GM23338 (cell line): Measurements from ENCODE around the gene TMEM231. TPM values are rescaled to one million over a fixed set of nuclear protein-coding genes. Genes with fewer than 3 reads are reported as not detected.

Experiments used
- ATAC-seq: fragments of 200-7000 bp; cut with Tn5 transposase; 3 replicates; pipeline ENCODE4 v1.9.1; 2020
- DNase-seq: peaks from one replicate; pipeline ENCODE4 v3.0.0-alpha.2; 2015; ENCODE audit warnings: low spot score
- H2AFZ ChIP-seq: fragments of 200-600 bp; sonication (generic); 2 replicates; pipeline ENCODE4 v1.8.0; 2016; ENCODE audit warnings: antibody characterized with exemption, mild to moderate bottlenecking, moderate library complexity
- H3F3A ChIP-seq: fragments of 200-600 bp; sonication (generic); replicated peaks from 2 replicates; pipeline ENCODE4 v1.8.0; 2017; ENCODE audit warnings: antibody characterized with exemption, mixed run types, low read depth
- H3K27ac ChIP-seq: fragments of 200-600 bp; sonication (generic); 2 replicates; pipeline ENCODE4 v1.6.1; 2016; ENCODE audit warnings: low read depth
- H3K27me3 ChIP-seq: fragments of 200-600 bp; sonication (generic); 2 replicates; pipeline ENCODE4 v1.8.0; 2016; ENCODE audit warnings: mild to moderate bottlenecking, mixed run types, moderate library complexity; ENCODE audit not compliant: insufficient read depth
- H3K36me3 ChIP-seq: fragments of 200-600 bp; sonication (generic); 2 replicates; pipeline ENCODE4 v1.8.0; 2016; ENCODE audit warnings: mild to moderate bottlenecking; ENCODE audit not compliant: insufficient read depth
- H3K4me1 ChIP-seq: fragments of 200-600 bp; sonication (generic); 2 replicates; pipeline ENCODE4 v1.8.0; 2016; ENCODE audit warnings: mild to moderate bottlenecking, moderate library complexity; ENCODE audit not compliant: insufficient read depth
- H3K4me2 ChIP-seq: fragments of 200-600 bp; sonication (generic); 2 replicates; pipeline ENCODE4 v1.7.1; 2017; ENCODE audit warnings: mixed run types
- H3K4me3 ChIP-seq: fragments of 200-600 bp; sonication (generic); 2 replicates; pipeline ENCODE4 v1.6.1; 2016; ENCODE audit warnings: mixed run types
- H3K79me2 ChIP-seq: fragments of 200-600 bp; sonication (generic); replicated peaks from 2 replicates; pipeline ENCODE4 v1.8.0; 2017; ENCODE audit warnings: mild to moderate bottlenecking; ENCODE audit not compliant: insufficient read depth
- H3K9me2 ChIP-seq: fragments of 200-600 bp; sonication (generic); 2 replicates; pipeline ENCODE4 v1.8.0; 2017; ENCODE audit not compliant: insufficient read depth
- H4K20me1 ChIP-seq: fragments of 200-600 bp; sonication (generic); replicated peaks from 2 replicates; pipeline ENCODE4 v1.8.0; 2017; ENCODE audit warnings: mild to moderate bottlenecking; ENCODE audit not compliant: insufficient read depth
- H3K27ac Mint-ChIP-seq: 2 replicates; pipeline ENCODE4 v1.8.0; 2020; ENCODE audit warnings: inconsistent platforms, mild to moderate bottlenecking, moderate library complexity, mixed read lengths
- H3K27me3 Mint-ChIP-seq: 3 replicates; pipeline ENCODE4 v1.8.0; 2022; ENCODE audit warnings: low read depth, mild to moderate bottlenecking, moderate library complexity, mixed read lengths, inconsistent platforms; ENCODE audit not compliant: insufficient read depth, poor library complexity
- H3K36me3 Mint-ChIP-seq: 3 replicates; pipeline ENCODE4 v1.8.0; 2021; ENCODE audit warnings: low read depth, mild to moderate bottlenecking, inconsistent platforms, moderate library complexity, mixed read lengths
- H3K4me1 Mint-ChIP-seq: 3 replicates; pipeline ENCODE4 v1.8.0; 2020; ENCODE audit warnings: mild to moderate bottlenecking, inconsistent platforms, mixed read lengths
- H3K4me3 Mint-ChIP-seq: 3 replicates; pipeline ENCODE4 v1.8.0; 2021; ENCODE audit warnings: moderate library complexity, mild to moderate bottlenecking, inconsistent platforms, mixed read lengths
- H3K9me3 Mint-ChIP-seq: 3 replicates; pipeline ENCODE4 v1.8.0; 2020; ENCODE audit warnings: moderate library complexity, mild to moderate bottlenecking, inconsistent platforms, mixed read lengths
- CREB1 ChIP-seq: fragments of 250-450 bp; sonication (Bioruptor Pico); IDR thresholded peaks from 2 replicates; pipeline ENCODE4 v1.5.0; 2020; ENCODE audit warnings: low read depth, mild to moderate bottlenecking, moderate library complexity
- EZH2 ChIP-seq: fragments of 200-600 bp; sonication (generic); IDR thresholded peaks from one replicate; pipeline ENCODE4 v1.8.0; 2017; ENCODE audit warnings: antibody characterized with exemption, mild to moderate bottlenecking, low read depth; ENCODE audit not compliant: unreplicated experiment
- EZH2phosphoT487 ChIP-seq: fragments of 200-600 bp; sonication (generic); IDR thresholded peaks from one replicate; pipeline ENCODE4 v1.8.1; 2018; ENCODE audit warnings: antibody characterized with exemption; ENCODE audit not compliant: unreplicated experiment
- JUNB ChIP-seq: IDR thresholded peaks from one replicate; pipeline ENCODE4 v1.6.1; 2016; ENCODE audit warnings: antibody characterized with exemption; ENCODE audit not compliant: unreplicated experiment
- NANOG ChIP-seq: IDR thresholded peaks from 2 replicates; pipeline ENCODE4 v1.6.1; 2016; ENCODE audit warnings: antibody characterized with exemption, borderline replicate concordance
- POLR2AphosphoS5 ChIP-seq: IDR thresholded peaks from 2 replicates; pipeline ENCODE4 v1.6.1; 2016; ENCODE audit warnings: antibody characterized with exemption, low read depth
- STAT1 ChIP-seq: IDR thresholded peaks from one replicate; pipeline ENCODE4 v1.6.1; 2016; ENCODE audit warnings: antibody characterized with exemption; ENCODE audit not compliant: unreplicated experiment
- ZNF114 ChIP-seq: fragments of 250-450 bp; sonication (Bioruptor Pico); IDR thresholded peaks from 2 replicates; pipeline ENCODE4 v1.5.0; 2020; ENCODE audit warnings: mild to moderate bottlenecking, moderate library complexity
- ZNF331 ChIP-seq: fragments of 250-450 bp; sonication (Bioruptor Pico); IDR thresholded peaks from 2 replicates; pipeline ENCODE4 v1.5.0; 2020; ENCODE audit warnings: low read depth, mild to moderate bottlenecking, moderate library complexity
- polyA plus RNA-seq: library from polyadenylated mRNA; unstranded; fragments of >200 nt; fragmentation: Nextera tagmentation; extraction: Ambion mirVana; gene quantifications from 2 replicates; pipeline ENCODE4 v1.2.1, GENCODE V29; 2016
- total RNA-seq: library from RNA; depleted of rRNA; stranded (reverse); fragments of >200 nt; shearing (Covaris generic); gene quantifications from 2 replicates; pipeline ENCODE4 v1.2.3, GENCODE V29; 2014
- TF ChIP-seq, protein P1 (sequence below): fragments of 250-450 bp; sonication (Bioruptor Pico); IDR thresholded peaks from 2 replicates; pipeline ENCODE4 v1.5.0; 2020; ENCODE audit warnings: mild to moderate bottlenecking, moderate library complexity
- TF ChIP-seq, protein P2 (sequence below): IDR thresholded peaks from one replicate; pipeline ENCODE4 v1.6.1; 2018; ENCODE audit warnings: antibody characterized with exemption; ENCODE audit not compliant: unreplicated experiment
- TF ChIP-seq, protein P3 (sequence below): IDR thresholded peaks from 2 replicates; pipeline ENCODE4 v1.6.1; 2016; ENCODE audit warnings: antibody characterized with exemption
- TF ChIP-seq, protein P4 (sequence below), 2 experiments: fragments of 200-600 bp in 1 of 2; sonication (generic) in 1 of 2; conservative IDR thresholded peaks; 2 replicates each; pipeline versions ENCODE4 v1.5.1 to v1.6.1; 2016 to 2017; ENCODE audit warnings: antibody characterized with exemption in 2 of 2, low read depth in 2 of 2, mild to moderate bottlenecking in 2 of 2, moderate library complexity in 1 of 2

The TMEM231 gene
- total and polyA plus RNA-seq, 2 experiments from 2014 or later: 5.3 to 19.9 TPM

DNA sequence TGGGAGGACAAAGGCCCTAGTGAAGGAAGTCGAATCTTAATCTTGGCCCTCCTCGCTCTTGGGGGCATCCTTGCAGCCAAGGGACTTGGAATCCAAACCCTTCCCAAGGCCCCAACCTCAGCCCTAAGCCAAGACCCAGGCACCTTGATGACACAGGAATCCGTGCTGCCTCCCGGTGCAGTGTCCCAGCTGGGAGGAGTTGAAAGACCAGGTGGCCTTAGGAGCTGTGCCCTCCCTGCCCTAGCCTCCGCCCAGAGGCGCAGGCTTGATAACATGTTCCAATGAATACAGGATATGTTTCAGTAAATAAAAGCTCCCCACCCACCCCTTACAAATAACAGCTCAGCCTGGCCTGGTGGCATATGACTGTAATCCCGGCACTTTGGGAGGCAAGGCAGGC lies 20.2 kb downstream of the TMEM231 start, which contains the start of gene CHST5:
Gene CHST5, minus strand, starts transcription at position 208 of the 400 bp plus-strand sequence. CDS start 5,724 bp downstream, outside the sequence.
- no peak for TF ChIP-seq NANOG
- TF ChIP-seq, protein P1, sequence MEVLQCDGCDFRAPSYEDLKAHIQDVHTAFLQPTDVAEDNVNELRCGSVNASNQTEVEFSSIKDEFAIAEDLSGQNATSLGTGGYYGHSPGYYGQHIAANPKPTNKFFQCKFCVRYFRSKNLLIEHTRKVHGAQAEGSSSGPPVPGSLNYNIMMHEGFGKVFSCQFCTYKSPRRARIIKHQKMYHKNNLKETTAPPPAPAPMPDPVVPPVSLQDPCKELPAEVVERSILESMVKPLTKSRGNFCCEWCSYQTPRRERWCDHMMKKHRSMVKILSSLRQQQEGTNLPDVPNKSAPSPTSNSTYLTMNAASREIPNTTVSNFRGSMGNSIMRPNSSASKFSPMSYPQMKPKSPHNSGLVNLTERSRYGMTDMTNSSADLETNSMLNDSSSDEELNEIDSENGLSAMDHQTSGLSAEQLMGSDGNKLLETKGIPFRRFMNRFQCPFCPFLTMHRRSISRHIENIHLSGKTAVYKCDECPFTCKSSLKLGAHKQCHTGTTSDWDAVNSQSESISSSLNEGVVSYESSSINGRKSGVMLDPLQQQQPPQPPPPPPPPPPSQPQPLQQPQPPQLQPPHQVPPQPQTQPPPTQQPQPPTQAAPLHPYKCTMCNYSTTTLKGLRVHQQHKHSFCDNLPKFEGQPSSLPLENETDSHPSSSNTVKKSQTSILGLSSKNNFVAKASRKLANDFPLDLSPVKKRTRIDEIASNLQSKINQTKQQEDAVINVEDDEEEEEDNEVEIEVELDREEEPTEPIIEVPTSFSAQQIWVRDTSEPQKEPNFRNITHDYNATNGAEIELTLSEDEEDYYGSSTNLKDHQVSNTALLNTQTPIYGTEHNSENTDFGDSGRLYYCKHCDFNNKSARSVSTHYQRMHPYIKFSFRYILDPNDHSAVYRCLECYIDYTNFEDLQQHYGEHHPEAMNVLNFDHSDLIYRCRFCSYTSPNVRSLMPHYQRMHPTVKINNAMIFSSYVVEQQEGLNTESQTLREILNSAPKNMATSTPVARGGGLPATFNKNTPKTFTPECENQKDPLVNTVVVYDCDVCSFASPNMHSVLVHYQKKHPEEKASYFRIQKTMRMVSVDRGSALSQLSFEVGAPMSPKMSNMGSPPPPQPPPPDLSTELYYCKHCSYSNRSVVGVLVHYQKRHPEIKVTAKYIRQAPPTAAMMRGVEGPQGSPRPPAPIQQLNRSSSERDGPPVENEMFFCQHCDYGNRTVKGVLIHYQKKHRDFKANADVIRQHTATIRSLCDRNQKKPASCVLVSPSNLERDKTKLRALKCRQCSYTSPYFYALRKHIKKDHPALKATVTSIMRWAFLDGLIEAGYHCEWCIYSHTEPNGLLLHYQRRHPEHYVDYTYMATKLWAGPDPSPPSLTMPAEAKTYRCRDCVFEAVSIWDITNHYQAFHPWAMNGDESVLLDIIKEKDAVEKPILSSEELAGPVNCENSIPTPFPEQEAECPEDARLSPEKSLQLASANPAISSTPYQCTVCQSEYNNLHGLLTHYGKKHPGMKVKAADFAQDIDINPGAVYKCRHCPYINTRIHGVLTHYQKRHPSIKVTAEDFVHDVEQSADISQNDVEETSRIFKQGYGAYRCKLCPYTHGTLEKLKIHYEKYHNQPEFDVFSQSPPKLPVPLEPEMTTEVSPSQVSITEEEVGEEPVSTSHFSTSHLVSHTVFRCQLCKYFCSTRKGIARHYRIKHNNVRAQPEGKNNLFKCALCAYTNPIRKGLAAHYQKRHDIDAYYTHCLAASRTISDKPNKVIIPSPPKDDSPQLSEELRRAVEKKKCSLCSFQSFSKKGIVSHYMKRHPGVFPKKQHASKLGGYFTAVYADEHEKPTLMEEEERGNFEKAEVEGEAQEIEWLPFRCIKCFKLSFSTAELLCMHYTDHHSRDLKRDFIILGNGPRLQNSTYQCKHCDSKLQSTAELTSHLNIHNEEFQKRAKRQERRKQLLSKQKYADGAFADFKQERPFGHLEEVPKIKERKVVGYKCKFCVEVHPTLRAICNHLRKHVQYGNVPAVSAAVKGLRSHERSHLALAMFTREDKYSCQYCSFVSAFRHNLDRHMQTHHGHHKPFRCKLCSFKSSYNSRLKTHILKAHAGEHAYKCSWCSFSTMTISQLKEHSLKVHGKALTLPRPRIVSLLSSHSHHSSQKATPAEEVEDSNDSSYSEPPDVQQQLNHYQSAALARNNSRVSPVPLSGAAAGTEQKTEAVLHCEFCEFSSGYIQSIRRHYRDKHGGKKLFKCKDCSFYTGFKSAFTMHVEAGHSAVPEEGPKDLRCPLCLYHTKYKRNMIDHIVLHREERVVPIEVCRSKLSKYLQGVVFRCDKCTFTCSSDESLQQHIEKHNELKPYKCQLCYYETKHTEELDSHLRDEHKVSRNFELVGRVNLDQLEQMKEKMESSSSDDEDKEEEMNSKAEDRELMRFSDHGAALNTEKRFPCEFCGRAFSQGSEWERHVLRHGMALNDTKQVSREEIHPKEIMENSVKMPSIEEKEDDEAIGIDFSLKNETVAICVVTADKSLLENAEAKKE (CRISPR knock-in tag): no peak
- TF ChIP-seq CREB1 (CRISPR knock-in tag): no peak
- TF ChIP-seq, protein P2, sequence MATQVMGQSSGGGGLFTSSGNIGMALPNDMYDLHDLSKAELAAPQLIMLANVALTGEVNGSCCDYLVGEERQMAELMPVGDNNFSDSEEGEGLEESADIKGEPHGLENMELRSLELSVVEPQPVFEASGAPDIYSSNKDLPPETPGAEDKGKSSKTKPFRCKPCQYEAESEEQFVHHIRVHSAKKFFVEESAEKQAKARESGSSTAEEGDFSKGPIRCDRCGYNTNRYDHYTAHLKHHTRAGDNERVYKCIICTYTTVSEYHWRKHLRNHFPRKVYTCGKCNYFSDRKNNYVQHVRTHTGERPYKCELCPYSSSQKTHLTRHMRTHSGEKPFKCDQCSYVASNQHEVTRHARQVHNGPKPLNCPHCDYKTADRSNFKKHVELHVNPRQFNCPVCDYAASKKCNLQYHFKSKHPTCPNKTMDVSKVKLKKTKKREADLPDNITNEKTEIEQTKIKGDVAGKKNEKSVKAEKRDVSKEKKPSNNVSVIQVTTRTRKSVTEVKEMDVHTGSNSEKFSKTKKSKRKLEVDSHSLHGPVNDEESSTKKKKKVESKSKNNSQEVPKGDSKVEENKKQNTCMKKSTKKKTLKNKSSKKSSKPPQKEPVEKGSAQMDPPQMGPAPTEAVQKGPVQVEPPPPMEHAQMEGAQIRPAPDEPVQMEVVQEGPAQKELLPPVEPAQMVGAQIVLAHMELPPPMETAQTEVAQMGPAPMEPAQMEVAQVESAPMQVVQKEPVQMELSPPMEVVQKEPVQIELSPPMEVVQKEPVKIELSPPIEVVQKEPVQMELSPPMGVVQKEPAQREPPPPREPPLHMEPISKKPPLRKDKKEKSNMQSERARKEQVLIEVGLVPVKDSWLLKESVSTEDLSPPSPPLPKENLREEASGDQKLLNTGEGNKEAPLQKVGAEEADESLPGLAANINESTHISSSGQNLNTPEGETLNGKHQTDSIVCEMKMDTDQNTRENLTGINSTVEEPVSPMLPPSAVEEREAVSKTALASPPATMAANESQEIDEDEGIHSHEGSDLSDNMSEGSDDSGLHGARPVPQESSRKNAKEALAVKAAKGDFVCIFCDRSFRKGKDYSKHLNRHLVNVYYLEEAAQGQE: no peak
- TF ChIP-seq EZH2phosphoT487: no peak
- TF ChIP-seq, protein P3, sequence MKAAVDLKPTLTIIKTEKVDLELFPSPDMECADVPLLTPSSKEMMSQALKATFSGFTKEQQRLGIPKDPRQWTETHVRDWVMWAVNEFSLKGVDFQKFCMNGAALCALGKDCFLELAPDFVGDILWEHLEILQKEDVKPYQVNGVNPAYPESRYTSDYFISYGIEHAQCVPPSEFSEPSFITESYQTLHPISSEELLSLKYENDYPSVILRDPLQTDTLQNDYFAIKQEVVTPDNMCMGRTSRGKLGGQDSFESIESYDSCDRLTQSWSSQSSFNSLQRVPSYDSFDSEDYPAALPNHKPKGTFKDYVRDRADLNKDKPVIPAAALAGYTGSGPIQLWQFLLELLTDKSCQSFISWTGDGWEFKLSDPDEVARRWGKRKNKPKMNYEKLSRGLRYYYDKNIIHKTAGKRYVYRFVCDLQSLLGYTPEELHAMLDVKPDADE: no peak
- no peak for TF ChIP-seq POLR2AphosphoS5
- TF ChIP-seq ZNF114 (CRISPR knock-in tag): no peak
- no peak for TF ChIP-seq ZNF331 (CRISPR knock-in tag)
- no peak for TF ChIP-seq JUNB
- no peak for TF ChIP-seq EZH2
- TF ChIP-seq STAT1: no peak
- TF ChIP-seq, protein P4, sequence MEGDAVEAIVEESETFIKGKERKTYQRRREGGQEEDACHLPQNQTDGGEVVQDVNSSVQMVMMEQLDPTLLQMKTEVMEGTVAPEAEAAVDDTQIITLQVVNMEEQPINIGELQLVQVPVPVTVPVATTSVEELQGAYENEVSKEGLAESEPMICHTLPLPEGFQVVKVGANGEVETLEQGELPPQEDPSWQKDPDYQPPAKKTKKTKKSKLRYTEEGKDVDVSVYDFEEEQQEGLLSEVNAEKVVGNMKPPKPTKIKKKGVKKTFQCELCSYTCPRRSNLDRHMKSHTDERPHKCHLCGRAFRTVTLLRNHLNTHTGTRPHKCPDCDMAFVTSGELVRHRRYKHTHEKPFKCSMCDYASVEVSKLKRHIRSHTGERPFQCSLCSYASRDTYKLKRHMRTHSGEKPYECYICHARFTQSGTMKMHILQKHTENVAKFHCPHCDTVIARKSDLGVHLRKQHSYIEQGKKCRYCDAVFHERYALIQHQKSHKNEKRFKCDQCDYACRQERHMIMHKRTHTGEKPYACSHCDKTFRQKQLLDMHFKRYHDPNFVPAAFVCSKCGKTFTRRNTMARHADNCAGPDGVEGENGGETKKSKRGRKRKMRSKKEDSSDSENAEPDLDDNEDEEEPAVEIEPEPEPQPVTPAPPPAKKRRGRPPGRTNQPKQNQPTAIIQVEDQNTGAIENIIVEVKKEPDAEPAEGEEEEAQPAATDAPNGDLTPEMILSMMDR (conservative IDR thresholded peaks at IDR 0.05; ENCODE audit: low read depth in 2 of 2): no peak
- Mint-ChIP-seq H3K4me1 (peaks cover 9% of the 10 kb centered on the region; the same call in 1 of the 3 replicates), H3K9me3 (no peaks in the 10 kb centered on the region), H3K27me3 (peaks cover 7% of the 10 kb centered on the region), H3K36me3 (no peaks in the 10 kb centered on the region), H3K4me3 (no peak within 1 kb of the TSS), H3K27ac (peak within 1 kb of the TSS; percentile 31; the same call in 1 of the 2 replicates)
- H3K4me3 ChIP-seq: peak within 1 kb of the TSS; percentile 28; the same call in 1 of the 2 replicates
- no peak within 1 kb of the TSS for H3K27ac ChIP-seq
- no peaks in the 10 kb centered on the region for H4K20me1 ChIP-seq
- no peaks in the 10 kb centered on the region for H3F3A ChIP-seq
- DNase-seq (peak; percentile 27), ATAC-seq (peak; percentile 41)
- H3K9me2 ChIP-seq: no peaks in the 10 kb centered on the region
- peak within 1 kb of the TSS; percentile 93 for H2AFZ ChIP-seq
- H3K27me3 ChIP-seq: no peaks in the 10 kb centered on the region
- no peaks in the 10 kb centered on the region for H3K36me3 ChIP-seq
- H3K4me1 ChIP-seq: 0 out of 2 replicates have a peak, but pooled peaks cover 5% of the 10 kb centered on the region
- no peak within 1 kb of the TSS for H3K4me2 ChIP-seq
- no peaks in the 10 kb centered on the region for H3K79me2 ChIP-seq
